HG03442 (cell line): Measurements from ENCODE around the gene ARHGEF11.

Experiments
- ATAC-seq: cut with Tn5 transposase; IDR thresholded peaks from one replicate; pipeline ENCODE4 v1.9.1; 2021; ENCODE audit warnings: mild to moderate bottlenecking, moderate library complexity; ENCODE audit not compliant: unreplicated experiment

The ARHGEF11 gene

DNA sequence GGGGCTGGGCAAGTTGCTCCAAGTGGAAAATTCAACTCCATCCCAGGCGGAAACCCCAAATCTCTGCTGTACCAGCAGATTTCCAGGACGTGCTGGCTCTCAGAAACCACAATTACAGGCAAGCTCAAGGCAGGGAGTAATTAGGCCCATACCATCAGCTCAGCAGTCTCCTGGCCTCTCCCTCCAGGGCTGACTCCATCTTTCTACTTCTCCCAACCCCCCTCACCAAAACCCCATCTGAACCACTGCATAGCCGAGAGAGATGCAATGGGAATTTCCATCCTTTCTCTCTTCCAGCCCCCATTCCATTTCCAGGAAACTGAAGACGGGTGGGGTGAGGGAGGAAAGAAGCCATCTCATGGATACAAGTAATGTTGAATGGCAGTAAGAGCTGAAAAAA, 41.2 kb downstream of the ARHGEF11 start:
- ATAC-seq = no peak

DNA sequence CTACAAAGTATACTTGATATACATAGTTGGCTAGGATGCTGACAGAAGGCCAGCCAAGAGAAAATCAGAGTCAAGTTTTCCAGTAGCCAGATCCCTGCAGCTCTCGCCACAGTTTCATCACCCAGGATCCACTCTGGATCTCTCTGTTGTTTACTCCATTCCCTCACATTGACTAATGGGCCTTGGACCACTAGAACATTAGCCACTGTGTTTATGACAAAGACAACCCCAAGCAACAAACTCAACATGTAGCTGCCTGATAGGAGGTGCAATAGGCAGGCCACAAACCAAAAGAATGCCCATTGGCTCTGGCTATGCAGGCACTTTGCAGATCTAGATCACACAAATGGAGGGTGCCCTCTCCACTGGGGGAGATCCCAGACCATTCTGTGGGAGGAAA, 44.2 kb downstream of the ARHGEF11 start:
- no peak for ATAC-seq

DNA sequence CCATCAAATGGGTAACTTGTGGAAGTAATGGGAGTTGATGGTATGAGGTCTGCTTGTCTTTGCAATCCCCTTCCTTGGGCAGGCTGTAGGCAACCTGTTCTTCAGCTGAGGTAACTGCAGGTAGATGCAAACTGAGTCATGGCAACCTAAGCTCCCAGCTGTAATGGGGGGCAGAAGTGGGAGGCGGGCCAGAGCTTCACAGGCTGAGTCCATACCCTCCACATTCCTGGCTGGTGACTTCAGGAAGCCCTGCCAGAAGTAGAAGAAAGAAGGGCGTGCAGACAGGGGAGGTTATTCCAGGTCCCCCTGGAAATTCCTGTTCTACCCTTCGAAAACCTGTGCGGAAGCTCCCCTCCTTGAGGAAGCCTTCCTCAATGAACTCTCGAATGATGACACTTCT, 44.9 kb downstream of the ARHGEF11 start:
- ATAC-seq = no peak

- ATAC-seq = no peak
These were observed 45.8 kb downstream of the ARHGEF11 start for GRCh38 chr1:156999596-157000320.

- no peak for ATAC-seq
These were observed 46.6 kb downstream of the ARHGEF11 start for GRCh38 chr1:156998840-156999500.

- no peak for ATAC-seq
These were observed 47.2 kb downstream of the ARHGEF11 start for GRCh38 chr1:156998301-156998700.

- no peak for ATAC-seq
These were observed 50.1 kb downstream of the ARHGEF11 start for GRCh38 chr1:156995412-156995811.

- ATAC-seq = no peak
These were observed 51.3 kb downstream of the ARHGEF11 start for GRCh38 chr1:156994277-156994676.

GRCh38 chr1:156993426-156994147, 52.0 kb downstream of the ARHGEF11 start:
- ATAC-seq = no peak

DNA sequence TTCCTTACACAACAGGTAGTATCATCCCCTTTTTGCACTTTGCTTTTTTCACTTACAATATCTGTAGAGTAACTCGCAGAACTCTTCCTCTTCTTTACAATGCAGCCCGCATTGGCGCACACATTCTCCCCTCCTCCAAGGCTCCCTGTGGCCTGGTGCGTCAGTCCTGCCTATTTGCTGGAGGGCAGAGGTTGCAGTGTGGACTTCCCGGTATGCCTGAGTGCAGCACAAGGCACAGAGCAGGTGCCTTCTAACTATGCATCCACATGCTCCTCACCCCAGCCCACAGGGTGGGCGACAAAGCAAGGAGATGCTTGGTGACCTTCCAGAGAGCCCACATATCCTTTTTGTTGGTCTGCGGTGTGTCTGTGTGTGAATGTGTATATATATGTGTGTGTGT, 53.3 kb downstream of the ARHGEF11 start:
- no peak for ATAC-seq

GRCh38 chr1:156987715-156988114, 57.8 kb downstream of the ARHGEF11 start:
- ATAC-seq = no peak

GRCh38 chr1:156980551-156980950, 65.0 kb downstream of the ARHGEF11 start:
- ATAC-seq = no peak

GRCh38 chr1:156975084-156975483, 70.5 kb downstream of the ARHGEF11 start:
- ATAC-seq = no peak

DNA sequence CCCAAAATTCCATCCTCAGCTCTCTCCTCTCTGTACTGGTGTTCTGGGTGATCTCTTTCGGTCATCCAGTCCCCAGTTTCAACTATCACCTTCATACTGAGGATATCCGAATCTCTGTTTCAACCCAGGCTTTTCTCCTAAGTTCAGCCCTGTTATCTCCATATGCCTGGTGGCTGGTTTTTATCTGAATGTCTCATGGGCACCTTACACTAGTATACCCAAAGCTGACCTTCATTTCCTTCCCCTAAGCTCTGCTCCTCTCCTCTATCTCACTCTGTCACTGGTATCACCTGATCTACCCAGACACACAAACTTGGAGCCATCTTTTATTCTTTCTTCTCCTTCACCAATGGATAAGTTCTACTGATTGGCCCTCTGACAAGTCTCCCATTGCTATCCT, 72.1 kb downstream of the ARHGEF11 start:
- no peak for ATAC-seq

DNA sequence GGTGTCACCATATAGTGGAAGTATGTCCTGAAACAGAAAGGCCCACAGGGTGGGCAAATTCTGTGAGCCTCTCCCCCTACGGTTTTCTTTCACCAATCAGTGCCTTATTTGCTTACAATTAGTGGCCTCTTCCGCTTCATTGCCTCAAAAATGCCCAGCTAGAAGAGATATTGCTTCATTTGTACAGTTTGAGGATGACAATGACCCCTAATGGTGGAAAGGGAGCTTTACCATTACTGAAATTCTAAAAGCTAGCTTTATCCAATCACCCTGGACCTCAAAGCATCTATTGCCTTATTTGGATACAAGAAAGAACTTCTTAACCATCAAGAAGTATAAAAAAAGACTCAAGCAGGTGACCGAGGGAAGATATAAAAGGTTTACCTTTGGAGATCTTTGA, 75.5 kb downstream of the ARHGEF11 start:
- ATAC-seq = no peak

GRCh38 chr1:156969496-156969895, 76.0 kb downstream of the ARHGEF11 start:
- ATAC-seq = no peak

DNA sequence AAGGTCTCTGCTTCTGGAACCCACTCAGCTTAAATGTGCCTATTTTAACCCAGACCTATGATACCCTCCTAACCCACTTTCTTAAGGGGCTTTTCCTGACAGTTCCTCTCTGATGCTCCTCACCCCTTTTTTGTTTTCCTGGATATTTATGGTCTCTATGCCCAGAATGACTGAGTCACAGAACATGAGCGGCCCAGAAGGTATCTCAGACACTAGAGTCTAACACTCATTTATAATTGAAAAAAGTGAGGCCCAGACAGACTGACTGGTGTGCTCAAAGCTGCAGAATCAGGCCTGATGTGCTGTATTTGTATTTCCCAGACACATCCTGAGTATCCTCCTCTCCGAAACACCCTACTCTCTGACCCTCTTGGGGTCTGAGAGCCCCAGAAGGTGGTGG, 81.1 kb downstream of the ARHGEF11 start:
- no peak for ATAC-seq

- ATAC-seq = no peak
These were observed 81.9 kb downstream of the ARHGEF11 start for GRCh38 chr1:156963621-156964020.

DNA sequence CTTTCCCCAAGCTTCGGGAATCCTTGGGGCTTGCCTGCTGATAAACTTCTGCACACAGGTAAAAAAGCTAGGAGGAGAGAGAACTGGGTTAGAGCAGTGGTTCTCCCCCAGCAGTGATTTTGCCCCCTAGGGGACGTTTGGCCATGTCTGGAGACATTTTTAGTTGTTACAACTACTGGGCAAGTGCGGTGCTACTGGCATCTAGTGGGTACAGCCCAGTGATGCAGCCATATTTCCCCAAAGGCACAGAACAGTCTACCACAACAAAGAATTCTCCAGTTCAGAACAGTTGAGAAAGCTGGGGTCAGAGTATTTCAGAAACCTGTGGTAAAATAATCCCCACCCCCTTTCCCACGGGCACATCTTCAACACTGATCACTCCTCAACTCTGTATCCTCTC, 83.8 kb downstream of the ARHGEF11 start:
- ATAC-seq = no peak

DNA sequence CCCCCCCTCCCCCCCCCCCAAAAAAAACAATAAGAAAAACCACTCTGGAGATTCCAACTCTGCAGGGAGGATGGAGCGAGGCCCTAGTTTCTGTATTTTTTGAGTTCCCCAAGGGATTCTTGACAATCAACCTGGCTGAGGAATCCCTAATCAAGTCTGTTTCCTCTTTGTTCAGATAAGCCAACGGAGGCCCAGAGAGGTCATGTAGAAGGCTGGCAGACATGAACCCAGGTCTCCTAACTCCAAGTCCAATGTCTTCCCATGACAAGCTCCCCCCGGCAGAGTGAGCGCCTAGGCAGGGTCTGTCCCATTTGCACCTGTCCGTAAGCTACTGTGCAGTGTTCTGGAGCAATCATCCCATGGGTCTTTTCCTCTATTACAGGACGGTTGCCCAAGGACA, 85.6 kb downstream of the ARHGEF11 start:
- no peak for ATAC-seq

DNA sequence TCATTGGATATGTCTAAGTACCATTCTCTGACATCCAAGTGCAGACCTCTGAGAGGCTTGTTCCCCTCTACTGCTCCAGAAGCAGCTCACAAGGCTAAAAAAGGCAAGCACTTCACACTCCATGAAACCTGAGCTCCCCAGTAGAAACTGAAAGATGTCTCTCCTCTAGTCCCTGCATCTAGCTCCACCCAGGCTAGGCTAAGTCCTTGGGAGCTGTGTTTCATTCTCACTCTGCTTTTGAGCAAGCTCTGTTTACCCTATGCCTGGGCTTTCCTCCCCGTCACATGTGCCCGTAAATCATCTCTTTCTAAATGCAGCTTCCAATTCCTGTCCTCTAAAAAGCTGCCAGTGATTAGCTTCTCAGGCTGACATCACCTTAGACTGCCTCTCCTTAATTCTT, 86.1 kb downstream of the ARHGEF11 start:
- ATAC-seq = no peak

GRCh38 chr1:156958247-156958714, 87.3 kb downstream of the ARHGEF11 start:
- ATAC-seq = no peak
